ENCODE results near the gene ZNF526.

- TF ChIP-seq CTCF (IDR thresholded peaks at IDR 0.05) (no peak), EZH2 (IDR thresholded peaks at IDR 0.05) (no peak)
These were observed 45.9 kb upstream of the ZNF526 start for GRCh38 chr19:42174188-42174587.

Measured in neural progenitor cell (in vitro differentiated cells).